Activated naive CD4-positive, alpha-beta T cell treated with anti-CD3 and anti-CD28 coated beads, Interleukin-2, amount 50 U/mL, for 16 hours (primary cell): ENCODE results near the gene OR1A1.
"Not testable (repeated sequence)": the region's sequence is repeated elsewhere in the genome, so short reads cannot be mapped to it uniquely, and the experiment has no call there.

Experiments used
- DNase-seq: peaks from one replicate; pipeline ENCODE4 v3.0.0-alpha.2; 2020

Gene OR1A1, protein sequence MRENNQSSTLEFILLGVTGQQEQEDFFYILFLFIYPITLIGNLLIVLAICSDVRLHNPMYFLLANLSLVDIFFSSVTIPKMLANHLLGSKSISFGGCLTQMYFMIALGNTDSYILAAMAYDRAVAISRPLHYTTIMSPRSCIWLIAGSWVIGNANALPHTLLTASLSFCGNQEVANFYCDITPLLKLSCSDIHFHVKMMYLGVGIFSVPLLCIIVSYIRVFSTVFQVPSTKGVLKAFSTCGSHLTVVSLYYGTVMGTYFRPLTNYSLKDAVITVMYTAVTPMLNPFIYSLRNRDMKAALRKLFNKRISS

DNA sequence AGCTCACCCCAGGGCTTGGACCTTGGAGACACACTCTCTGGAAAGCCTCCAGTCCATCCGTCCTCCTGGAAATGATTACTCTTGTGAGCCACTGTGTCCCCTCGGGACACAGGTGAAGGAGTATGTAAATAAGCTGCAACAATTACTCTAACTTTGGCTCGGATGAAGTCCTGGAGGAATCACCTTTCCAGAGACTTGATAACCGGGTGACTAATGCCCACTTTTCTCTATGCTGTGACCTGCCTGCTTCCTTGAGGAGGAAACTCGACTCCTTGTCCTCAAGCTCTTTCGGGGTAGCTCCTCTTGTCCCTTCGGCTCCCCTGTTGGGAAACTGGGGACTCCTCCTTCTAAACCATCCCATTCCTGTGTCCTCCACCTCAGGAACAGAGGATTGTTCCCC lies at the start of gene OR1A1:
TSS of gene OR1A1 (plus strand) at position 301 of the 400 bp plus-strand sequence. CDS start 7,954 bp downstream, outside the sequence.
- DNase-seq = no peak

DNA sequence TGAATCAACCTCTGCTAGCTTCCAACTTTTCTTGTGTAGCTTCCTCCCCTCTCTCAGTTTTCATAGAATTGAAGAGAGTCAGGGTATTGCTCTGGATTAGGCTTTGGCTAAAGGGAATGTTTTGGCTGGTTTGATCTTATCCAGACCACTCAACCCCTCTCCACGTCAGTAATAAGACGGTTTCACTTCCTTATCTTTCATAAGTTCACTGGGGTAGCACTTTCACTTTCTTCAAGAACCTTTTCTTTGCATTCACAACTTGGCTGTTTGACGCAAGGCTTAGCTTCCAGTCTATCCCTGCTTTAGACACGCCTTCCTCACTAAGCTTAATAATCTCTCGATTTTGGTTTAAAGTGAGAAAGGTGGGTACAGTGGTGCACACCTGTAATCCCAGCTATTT lies 39.9 kb upstream of the OR1A1 start:
- no peak for DNase-seq

DNA sequence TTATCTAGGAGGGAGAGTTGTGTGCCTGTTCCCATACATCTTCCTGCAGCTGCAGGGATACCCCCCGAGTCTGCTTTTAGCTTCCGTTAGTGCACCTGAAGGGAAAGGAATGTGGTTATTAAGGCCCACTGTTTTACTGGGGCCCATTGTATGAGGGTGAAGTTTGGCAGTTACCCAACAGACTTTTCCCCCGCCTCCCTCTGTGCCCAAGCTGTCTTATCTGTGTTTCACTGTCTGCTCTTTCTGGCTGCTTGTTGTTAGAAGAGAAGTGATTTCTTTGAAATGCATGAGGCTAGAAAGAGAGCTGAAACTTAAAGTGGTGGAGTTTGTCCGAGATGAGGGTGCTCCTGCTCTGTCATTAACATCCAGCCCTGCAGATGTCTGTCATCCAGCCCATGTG lies 17.5 kb upstream of the OR1A1 start:
- no peak for DNase-seq

DNA sequence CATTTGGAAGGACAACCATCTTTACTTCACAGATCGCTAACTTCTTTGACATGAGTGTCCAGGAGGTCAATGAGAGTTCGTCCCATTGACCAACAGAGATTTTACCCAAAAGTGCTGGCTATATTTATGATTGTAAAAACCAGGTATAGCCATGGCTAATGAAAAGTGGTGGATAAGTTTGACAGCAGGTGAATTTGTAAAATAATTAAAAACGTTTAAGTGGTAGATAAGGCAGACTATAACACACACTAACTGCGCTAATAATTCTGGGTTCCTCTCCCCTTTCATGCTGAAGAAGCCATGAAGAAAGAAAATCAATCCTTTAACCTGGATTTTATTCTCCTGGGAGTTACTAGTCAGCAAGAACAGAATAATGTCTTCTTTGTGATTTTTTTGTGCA lies 10.2 kb upstream of the OR1A1 start, which contains the start of gene OR1A2:
TSS of gene OR1A2 (plus strand) at position 301 of the 400 bp plus-strand sequence. CDS start at position 301, 0 bp downstream.
- DNase-seq = no peak

DNA sequence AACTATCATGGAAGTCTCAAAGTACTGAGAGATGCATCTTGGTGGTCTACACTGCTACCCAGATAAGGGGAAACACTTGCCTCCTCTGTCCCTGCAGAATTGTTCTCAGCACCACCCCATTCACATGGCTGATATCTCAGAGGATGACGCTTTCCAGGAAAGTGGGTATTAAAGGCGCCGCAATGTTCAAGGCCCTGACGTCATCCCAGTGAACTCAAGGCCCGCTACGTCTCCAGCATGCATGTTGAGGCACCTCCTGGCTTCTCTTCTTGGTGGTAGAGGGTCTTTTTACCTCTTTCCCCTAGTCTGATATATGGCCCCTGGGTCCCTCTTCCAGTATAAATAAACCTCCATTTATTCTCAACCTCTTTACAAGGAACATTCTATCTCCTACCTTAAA lies 1.0 kb downstream of the OR1A1 start:
- DNase-seq = no peak

DNA sequence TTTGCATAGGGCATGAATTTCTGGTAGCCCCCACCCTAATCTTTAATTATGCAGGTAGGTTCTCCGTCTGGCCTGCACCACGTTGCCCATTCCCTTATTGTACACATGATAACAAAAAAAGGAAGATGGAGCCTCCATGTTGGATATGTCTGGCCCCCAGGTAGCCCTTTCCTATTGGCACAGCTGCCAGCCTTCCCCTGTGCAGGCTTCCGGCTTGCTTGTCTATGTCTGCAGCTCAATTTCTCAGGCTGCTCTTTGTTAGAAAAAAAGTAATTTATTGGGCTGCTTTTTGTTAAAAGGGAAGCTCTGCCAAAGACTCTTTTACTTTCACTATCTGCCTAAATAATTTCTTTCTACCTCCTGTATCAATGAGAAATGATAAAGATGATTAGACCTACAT lies 5.5 kb downstream of the OR1A1 start:
- DNase-seq = no peak

DNA sequence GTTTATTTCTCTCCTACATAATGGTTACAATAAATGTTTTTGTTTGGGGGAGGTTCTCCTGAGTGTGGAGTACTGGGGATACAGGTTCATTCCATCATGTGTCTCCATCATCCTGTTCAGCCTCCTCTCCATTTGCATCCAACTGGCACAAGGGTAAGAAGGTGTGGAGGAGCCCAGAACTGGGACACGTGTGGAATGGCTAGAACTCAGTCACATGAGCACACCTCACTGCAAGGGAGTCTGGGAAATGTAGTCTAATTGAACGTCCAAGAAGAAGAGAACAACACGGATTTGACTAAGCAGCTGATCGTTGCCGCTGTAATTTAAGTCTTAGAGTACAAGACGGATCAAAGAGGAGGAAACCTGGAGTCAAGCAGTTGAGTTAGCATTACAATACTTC lies 6.1 kb downstream of the OR1A1 start:
- no peak for DNase-seq

DNA sequence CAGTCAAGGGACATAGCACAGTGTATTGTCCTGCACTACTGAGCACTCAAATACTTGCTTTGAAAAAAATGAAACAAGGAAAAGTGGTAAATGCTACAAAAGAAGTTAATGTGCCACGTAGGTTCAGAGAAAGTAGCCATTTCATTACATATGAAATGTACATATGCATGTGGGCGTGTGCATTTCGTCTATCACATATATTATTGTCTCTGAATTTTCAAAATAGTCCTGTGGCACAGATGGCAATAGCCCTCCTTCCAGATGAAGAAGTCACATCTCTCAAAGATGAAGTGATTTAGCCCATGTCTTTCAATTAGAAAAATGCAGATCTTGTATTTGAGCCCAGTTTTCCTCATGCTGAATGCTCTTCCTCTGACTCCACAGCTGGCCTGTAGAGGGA lies 12.5 kb downstream of the OR1A1 start:
- not testable (repeated sequence) for DNase-seq

DNA sequence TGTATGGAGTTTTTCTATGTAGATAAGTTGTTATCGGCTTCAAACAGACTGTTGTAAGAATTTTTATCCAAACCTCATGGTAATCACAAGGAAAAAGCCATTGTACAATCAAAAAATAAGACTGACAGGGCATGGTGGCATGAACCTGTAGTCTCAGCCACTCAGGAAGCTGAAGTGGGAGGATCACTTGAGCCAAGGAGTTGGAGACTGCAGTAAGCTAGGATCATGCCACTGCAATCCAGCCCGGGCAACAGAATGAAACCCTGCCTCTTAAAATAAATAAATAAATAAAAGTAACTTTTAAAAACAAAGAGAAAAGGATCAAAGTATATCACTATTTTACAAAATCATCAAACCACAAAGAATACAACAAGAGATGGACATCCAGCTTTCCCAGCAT lies 14.4 kb downstream of the OR1A1 start:
- no peak for DNase-seq

DNA sequence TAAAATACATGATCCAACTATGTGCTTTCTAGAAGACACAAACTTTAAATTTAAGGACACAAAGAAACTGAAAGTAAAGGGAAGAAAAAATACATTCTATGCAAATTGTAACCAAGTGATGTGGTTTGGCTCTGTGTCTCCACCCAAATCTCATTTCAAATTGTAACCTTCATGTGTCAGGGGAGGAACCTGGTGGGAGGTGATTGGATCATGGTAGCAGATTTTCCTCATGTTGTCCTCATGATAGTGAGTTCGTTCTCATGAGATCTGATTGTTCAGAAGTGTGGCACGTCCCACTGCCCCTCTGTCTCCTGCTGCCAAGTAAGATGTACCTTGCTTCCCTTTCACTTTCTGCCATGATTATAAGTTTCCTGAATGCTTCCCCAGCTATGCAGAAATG lies 15.0 kb downstream of the OR1A1 start:
- no peak for DNase-seq

DNA sequence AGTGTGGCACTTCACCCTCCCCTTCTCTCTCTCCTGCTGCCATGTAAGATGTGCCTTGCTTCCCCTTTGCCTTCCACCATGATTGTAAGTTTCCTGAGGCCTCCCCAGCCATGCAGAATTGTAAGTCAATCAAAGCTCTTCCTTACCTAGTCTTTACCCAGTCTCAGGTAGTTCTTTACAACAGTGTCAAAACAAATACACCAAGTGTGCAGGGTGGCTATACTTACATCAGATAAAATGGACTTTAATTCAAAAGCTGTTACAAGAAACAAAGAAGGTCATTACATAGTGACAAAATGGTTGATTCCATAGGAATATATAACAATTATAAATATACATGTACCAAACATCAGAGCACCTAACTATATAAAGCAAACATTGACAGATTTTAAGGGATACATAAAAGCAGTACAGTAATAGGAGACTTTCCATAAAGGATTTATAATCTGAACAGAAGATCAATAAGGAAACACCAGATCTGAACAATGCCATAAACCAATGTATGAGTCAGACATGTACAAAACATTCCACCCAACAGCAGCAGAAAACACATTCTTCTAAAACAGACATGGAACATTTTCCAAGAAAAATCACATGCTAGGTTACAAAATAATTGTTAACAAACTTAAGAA lies 17.4 kb downstream of the OR1A1 start:
- DNase-seq = not testable (repeated sequence)

DNA sequence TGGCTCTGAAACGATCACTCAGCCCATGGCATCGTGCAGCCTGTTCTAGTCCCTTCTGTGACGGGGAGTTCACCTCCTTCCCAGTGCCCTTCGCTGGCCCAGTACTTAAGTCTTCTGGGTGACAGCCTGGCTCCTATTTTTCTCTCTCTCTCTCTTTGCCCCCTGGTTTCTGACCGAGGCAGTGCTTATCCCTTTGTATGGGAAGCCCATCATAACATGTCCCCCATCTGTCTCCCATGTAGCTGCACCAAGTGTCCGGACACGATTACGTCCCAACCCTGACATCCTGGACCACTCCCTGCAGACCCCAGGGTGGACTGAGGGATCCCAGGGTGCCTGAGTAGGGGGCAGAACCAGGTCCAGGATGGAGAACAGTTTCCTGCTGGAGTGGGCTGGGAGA lies 24.8 kb downstream of the OR1A1 start:
- DNase-seq = not testable (repeated sequence)

DNA sequence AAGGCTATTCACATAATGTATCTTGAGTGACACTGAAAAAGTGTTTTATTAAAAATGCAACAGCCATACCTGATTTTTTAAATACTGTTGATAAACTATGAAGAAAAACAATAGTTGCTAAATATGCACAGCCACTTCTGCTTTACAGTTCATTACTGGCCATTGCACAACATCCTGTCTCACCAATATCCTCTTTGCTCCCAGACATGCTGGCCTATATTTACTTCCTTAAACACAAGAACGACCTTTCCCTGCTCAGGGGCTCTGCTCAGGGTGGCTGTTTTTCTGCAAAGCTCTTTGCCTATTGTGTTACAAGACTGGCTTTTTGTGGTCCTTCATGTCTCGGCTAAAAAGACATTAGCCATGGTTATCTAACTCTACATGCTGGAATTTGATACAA lies 31.2 kb downstream of the OR1A1 start:
- DNase-seq = not testable (repeated sequence)

DNA sequence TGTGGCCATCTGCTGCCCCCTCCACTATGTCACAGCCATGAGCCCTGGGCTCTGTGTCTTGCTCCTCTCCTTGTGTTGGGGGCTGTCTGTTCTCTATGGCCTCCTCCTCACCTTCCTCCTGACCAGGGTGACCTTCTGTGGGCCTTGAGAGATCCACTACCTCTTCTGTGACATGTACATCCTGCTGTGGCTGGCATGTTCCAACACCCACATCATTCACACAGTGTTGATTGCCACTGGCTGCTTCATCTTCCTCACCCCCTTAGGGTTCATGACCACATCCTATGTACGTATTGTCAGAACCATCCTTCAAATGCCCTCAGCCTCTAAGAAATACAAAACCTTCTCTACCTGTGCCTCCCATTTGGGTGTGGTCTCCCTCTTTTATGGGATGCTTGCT lies 33.6 kb downstream of the OR1A1 start:
- not testable (repeated sequence) for DNase-seq

DNA sequence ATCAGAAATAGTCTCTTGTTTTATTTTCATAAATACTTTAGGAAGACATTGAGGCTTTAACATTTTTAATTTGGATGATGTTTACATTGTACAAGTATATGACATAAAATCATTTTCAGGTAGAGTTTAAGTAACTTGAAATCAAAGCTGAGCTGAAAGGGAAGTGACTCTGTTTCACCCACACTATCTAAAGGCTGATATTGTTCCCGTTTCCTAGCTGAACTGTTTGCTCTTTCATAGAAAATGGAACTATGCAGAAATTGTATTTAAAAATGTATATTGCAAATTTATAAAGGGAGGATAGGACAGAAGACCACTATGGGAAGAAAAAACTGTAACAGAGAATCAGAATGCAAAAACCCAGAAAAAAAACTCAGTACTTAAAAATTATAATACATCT lies 37.4 kb downstream of the OR1A1 start:
- DNase-seq = not testable (repeated sequence)

DNA sequence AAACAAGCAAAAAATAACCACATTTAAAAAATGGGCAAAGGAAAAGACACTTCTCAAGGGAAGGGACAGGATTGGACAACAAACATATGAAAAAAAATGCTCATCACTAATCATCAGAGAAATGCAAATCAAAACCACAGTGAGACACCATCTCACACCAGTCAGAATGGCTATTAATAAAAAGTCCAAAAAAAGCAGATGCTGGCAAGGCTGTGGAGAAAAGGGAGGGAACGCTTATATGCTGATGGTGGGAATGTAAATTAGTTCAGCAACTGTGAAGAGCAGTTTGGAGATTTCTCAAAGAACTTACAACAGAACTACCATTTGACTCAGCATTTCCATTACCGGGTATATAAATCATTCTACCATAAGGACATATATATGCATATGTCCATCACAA lies 41.5 kb downstream of the OR1A1 start:
- not testable (repeated sequence) for DNase-seq

DNA sequence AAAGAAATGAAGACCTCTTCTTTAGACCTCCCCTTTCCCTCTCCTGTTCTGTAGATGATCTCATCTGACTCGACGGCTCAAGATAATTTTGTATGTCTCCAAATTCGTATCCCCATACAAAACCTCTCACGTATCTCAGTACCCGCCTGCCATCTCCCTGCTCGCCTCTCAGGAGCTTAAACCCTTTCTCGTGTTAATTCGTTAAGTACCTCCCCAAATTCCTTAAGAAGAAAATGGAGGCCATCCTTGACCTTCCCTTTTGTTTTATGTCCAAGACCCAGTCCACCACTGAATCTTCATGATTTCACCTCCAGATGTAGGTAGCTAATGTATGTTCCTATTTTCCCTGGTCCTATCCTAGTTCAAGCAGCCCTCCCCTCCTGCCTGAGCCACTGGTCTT lies 49.1 kb downstream of the OR1A1 start:
- DNase-seq = no peak

DNA sequence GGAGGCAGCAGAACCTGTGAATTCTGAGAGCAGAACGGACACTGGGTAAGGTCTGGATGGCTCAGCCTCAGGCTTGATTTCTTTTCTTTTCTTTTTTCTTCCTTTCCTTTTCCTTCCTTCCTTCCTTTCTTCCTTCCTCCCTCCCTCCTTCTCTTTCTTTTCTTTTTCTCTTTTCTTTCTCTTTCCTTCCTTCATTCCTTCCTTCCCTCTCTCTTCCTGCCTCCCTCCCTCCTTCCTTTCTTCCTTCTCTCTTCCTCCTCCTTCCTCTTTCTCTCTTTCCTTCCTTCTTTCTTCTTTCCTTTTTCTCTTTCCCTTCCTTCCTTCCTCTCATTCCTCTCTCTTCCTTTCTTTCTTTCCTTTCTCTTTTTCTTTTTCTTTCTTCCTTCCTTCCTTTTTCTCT lies 52.7 kb downstream of the OR1A1 start:
- DNase-seq = no peak

DNA sequence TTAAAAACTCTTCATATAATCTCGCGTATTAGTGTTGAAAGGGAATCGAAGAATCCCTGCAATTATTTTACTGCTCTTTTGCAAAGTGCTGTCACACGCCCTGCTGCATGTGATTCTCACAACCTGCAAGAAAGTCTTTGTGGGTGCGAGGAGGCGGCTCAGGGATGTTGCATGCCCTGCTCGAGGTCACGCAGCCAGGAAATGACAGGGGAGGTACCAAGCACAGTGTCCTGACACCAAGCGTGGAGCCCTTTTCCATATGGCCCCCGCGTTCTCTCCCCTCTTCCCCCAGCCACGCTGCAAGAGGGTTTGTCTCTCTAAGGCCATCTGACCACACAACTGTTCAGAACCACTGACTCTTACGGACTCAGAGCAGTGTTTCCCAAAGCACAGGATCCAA lies 53.1 kb downstream of the OR1A1 start:
- no peak for DNase-seq
